Hematopoietic multipotent progenitor cell treated with erythropoietin and hydrocortisone succinate and interleukin-3 and kit ligand, for 6 days (in vitro differentiated cells): ENCODE results near the gene RNF224.
A peak's percentile ranks its signal among the peaks of the same experiment; 100 is the strongest.

Experiments
- DNase-seq: peaks from one replicate; pipeline ENCODE4 v3.0.0-alpha.2; 2015

Gene RNF224

GRCh38 chr9:137216188-137216965 lies 10.9 kb upstream of the RNF224 start:
- DNase-seq: no peak

GRCh38 chr9:137217276-137218211 lies 9.8 kb upstream of the RNF224 start:
- DNase-seq: no peak

- no peak for DNase-seq
Observed at GRCh38 chr9:137218212-137218753, 9.0 kb upstream of the RNF224 start.

GRCh38 chr9:137218754-137219271 lies 8.5 kb upstream of the RNF224 start:
- DNase-seq: peak; percentile 89

- DNase-seq: no peak
Observed at GRCh38 chr9:137219757-137220316, 7.5 kb upstream of the RNF224 start.

GRCh38 chr9:137220317-137221094 lies 6.8 kb upstream of the RNF224 start:
- DNase-seq: no peak

- DNase-seq: no peak
Observed at GRCh38 chr9:137221095-137221505, 6.2 kb upstream of the RNF224 start.

GRCh38 chr9:137221506-137222111 lies 5.7 kb upstream of the RNF224 start:
- DNase-seq: no peak

GRCh38 chr9:137222190-137223077 lies 4.9 kb upstream of the RNF224 start, which contains the start of gene RNF208:
TSS of gene RNF208 (minus strand) at chr9:137222240. CDS start at chr9:137221212, 1,028 bp downstream.
- no peak for DNase-seq

- DNase-seq: peak; percentile 99
Observed at GRCh38 chr9:137223078-137223970, 4.0 kb upstream of the RNF224 start.

- peak; percentile 31 for DNase-seq
Observed at GRCh38 chr9:137224830-137225694, 2.2 kb upstream of the RNF224 start, which contains the start of gene CYSRT1. TSS of gene CYSRT1 (plus strand) at chr9:137225174. CDS start at chr9:137225622, 448 bp downstream.

- DNase-seq: no peak
Observed at GRCh38 chr9:137225699-137226331, 1.5 kb upstream of the RNF224 start.

- no peak for DNase-seq
Observed at GRCh38 chr9:137226338-137227053, 806 bp upstream of the RNF224 start.

- peak; percentile 35 for DNase-seq
Observed at GRCh38 chr9:137227853-137228505, 677 bp downstream of the RNF224 start.

- DNase-seq: no peak
Observed at GRCh38 chr9:137228506-137228967, 1.2 kb downstream of the RNF224 start.
